Keratinocyte (primary cell): ENCODE measurements around the gene USP37. TPM values are rescaled to one million over a fixed set of nuclear protein-coding genes. Genes with fewer than 3 reads are reported as not detected.

Experiments
- DNase-seq: peaks from one replicate; pipeline ENCODE4 v3.0.0-alpha.2; 2011; ENCODE audit warnings: low read depth, missing footprints, low spot score
- FAIRE-seq: peaks from 2 replicates; lab custom pipeline; 2011; peaks lifted over from hg19 to GRCh38; lab: Jason Lieb, UNC
- H2AFZ ChIP-seq: 2 replicates; pipeline ENCODE4 v1.6.0; 2012; ENCODE audit warnings: low read length, control low read depth, inconsistent platforms; ENCODE audit not compliant: control insufficient read depth
- H3K27ac ChIP-seq: 2 replicates; pipeline ENCODE4 v1.5.1; 2011; ENCODE audit warnings: low read length; ENCODE audit not compliant: control insufficient read depth, insufficient read depth
- H3K27me3 ChIP-seq: 3 replicates; pipeline ENCODE4 v1.6.0; 2011; ENCODE audit warnings: low read length; ENCODE audit not compliant: control insufficient read depth, insufficient read depth; ENCODE audit errors: extremely low read depth
- H3K36me3 ChIP-seq, 2 experiments: 2 replicates in 1 of 2; 3 replicates in 1 of 2; pipeline ENCODE4 v1.5.1; 2011; ENCODE audit warnings: low read length in 2 of 2, mild to moderate bottlenecking in 1 of 2; ENCODE audit not compliant: control insufficient read depth in 2 of 2, insufficient read depth in 2 of 2; ENCODE audit errors: extremely low read depth in 1 of 2
- H3K4me1 ChIP-seq: 3 replicates; pipeline ENCODE4 v1.5.1; 2011; ENCODE audit warnings: low read length; ENCODE audit not compliant: control insufficient read depth, insufficient read depth; ENCODE audit errors: extremely low read depth
- H3K4me2 ChIP-seq: 3 replicates; pipeline ENCODE4 v1.6.0; 2011; ENCODE audit warnings: low read depth, low read length; ENCODE audit not compliant: control insufficient read depth, insufficient read depth; ENCODE audit errors: extremely low read depth
- H3K4me3 ChIP-seq, 3 experiments: fragments of 200-600 bp in 1 of 3; sonication (generic) in 1 of 3; 2 replicates in 2 of 3; 3 replicates in 1 of 3; pipeline ENCODE4 v1.5.1; 2011 to 2016; ENCODE audit warnings: low read length in 3 of 3, mild to moderate bottlenecking in 3 of 3, control low read depth in 2 of 3, inconsistent platforms in 1 of 3, low read depth in 1 of 3, mixed read lengths in 1 of 3, mixed run types in 1 of 3, moderate library complexity in 1 of 3; ENCODE audit not compliant: control insufficient read depth in 2 of 3, insufficient read depth in 2 of 3; ENCODE audit errors: extremely low read depth in 1 of 3
- H3K79me2 ChIP-seq: 2 replicates; pipeline ENCODE4 v1.6.0; 2012; ENCODE audit warnings: low read length; ENCODE audit not compliant: control insufficient read depth, insufficient read depth
- H3K9ac ChIP-seq: 3 replicates; pipeline ENCODE4 v1.6.0; 2011; ENCODE audit warnings: low read length; ENCODE audit not compliant: control insufficient read depth, insufficient read depth; ENCODE audit errors: extremely low read depth
- H3K9me1 ChIP-seq: 3 replicates; pipeline ENCODE4 v1.6.0; 2011; ENCODE audit warnings: low read length; ENCODE audit not compliant: control insufficient read depth, insufficient read depth; ENCODE audit errors: extremely low read depth
- H3K9me3 ChIP-seq: 2 replicates; pipeline ENCODE4 v1.5.1; 2012; ENCODE audit warnings: low read depth, low read length; ENCODE audit not compliant: control insufficient read depth
- H4K20me1 ChIP-seq: 3 replicates; pipeline ENCODE4 v1.6.0; 2011; ENCODE audit warnings: low read length; ENCODE audit not compliant: control insufficient read depth, insufficient read depth; ENCODE audit errors: extremely low read depth
- CTCF ChIP-seq, 3 experiments: IDR thresholded peaks in 1 of 3; conservative IDR thresholded peaks in 1 of 3; optimal IDR thresholded peaks in 1 of 3; 2 replicates in 2 of 3; 3 replicates in 1 of 3; pipeline versions ENCODE3 to v1.5.1; 2011; ENCODE audit warnings: low read length in 3 of 3, mild to moderate bottlenecking in 3 of 3, moderate library complexity in 2 of 3, control low read depth in 1 of 3, inconsistent platforms in 1 of 3; ENCODE audit not compliant: insufficient read depth in 2 of 3; ENCODE audit errors: extremely low read depth in 1 of 3
- EZH2 ChIP-seq: IDR thresholded peaks from one replicate; pipeline ENCODE4 v1.6.1; 2012; ENCODE audit warnings: inconsistent platforms, mild to moderate bottlenecking, low read length, moderate library complexity
- dilution Hi-C: fragments of 300-500 bp; cut with MboI; formaldehyde crosslinking; loops from one replicate; pipeline ENCODE4 v1.7.0; 2020; ENCODE audit warnings: low sequenced_read_pairs; ENCODE audit not compliant: extremely low pct_ligation_motif_present
- polyA plus RNA-seq, 5 experiments: library from polyadenylated mRNA; depleted of rRNA in 3 of 5; stranded (reverse) in 3 of 5; stranded (forward) in 1 of 5; unstranded in 1 of 5; fragments of >200 nt; gene quantifications; 1 replicate in 1 of 5; 2 replicates in 3 of 5; 3 replicates in 1 of 5; pipeline versions ENCODE4 v1.2.1 to v1.2.3, GENCODE V29; 2011 to 2012; ENCODE audit warnings: missing spikeins in 2 of 5, low read depth in 1 of 5, low replicate concordance in 1 of 5

Gene USP37
- polyA plus RNA-seq, 1 donor (not counting 4 experiments of a cell fraction or from before 2014, with no cell fraction given): 4.2 TPM

GRCh38 chr2:218431878-218432277 is 136.3 kb downstream of the USP37 start:
- no peak overlapping the region for H2AFZ ChIP-seq
- no peak overlapping the region for H3K4me3 ChIP-seq
- H4K20me1 ChIP-seq: no peaks in the 10 kb centered on the region
- FAIRE-seq: no peak
- H3K9me3 ChIP-seq: no peaks in the 10 kb centered on the region
- no peak overlapping the region for H3K27ac ChIP-seq
- no peak for DNase-seq
- dilution Hi-C loops: no loop called here
- no peaks in the 10 kb centered on the region for H3K4me1 ChIP-seq
- peaks cover 7% of the 10 kb centered on the region for H3K27me3 ChIP-seq
- H3K79me2 ChIP-seq: no peaks in the 10 kb centered on the region
- no peak overlapping the region for H3K4me2 ChIP-seq
- no peak for TF ChIP-seq CTCF (optimal IDR thresholded peaks at IDR 0.05 in 1 of 3, IDR thresholded peaks at IDR 0.05 in 1 of 3, conservative IDR thresholded peaks at IDR 0.05 in 1 of 3; ENCODE audit: extremely low read depth in 1 of 3, insufficient read depth in 2 of 3, low read length in 3 of 3)
- TF ChIP-seq EZH2: no peak
- H3K9ac ChIP-seq: no peak overlapping the region
- H3K36me3 ChIP-seq: no peaks in the 10 kb centered on the region
- H3K9me1 ChIP-seq: no peaks in the 10 kb centered on the region

GRCh38 chr2:218430721-218431120 is 137.4 kb downstream of the USP37 start:
- H3K4me1 ChIP-seq: no peaks in the 10 kb centered on the region
- no peak overlapping the region for H3K4me3 ChIP-seq
- no peaks in the 10 kb centered on the region for H4K20me1 ChIP-seq
- no peak for TF ChIP-seq CTCF (optimal IDR thresholded peaks at IDR 0.05 in 1 of 3, IDR thresholded peaks at IDR 0.05 in 1 of 3, conservative IDR thresholded peaks at IDR 0.05 in 1 of 3; ENCODE audit: extremely low read depth in 1 of 3, insufficient read depth in 2 of 3, low read length in 3 of 3)
- TF ChIP-seq EZH2: no peak
- peaks cover 7% of the 10 kb centered on the region for H3K27me3 ChIP-seq
- no peaks in the 10 kb centered on the region for H3K79me2 ChIP-seq
- no peak for FAIRE-seq
- H3K27ac ChIP-seq: no peak overlapping the region
- H2AFZ ChIP-seq: no peak overlapping the region
- no peaks in the 10 kb centered on the region for H3K9me1 ChIP-seq
- no peak overlapping the region for H3K4me2 ChIP-seq
- H3K9ac ChIP-seq: no peak overlapping the region
- H3K36me3 ChIP-seq: no peaks in the 10 kb centered on the region
- dilution Hi-C loops: no loop called here
- no peak for DNase-seq
- no peaks in the 10 kb centered on the region for H3K9me3 ChIP-seq
